Effector memory CD4-positive, alpha-beta T cell (primary cell): Measurements from ENCODE around the gene SCG3.

ENCODE experiments used
- DNase-seq, 3 donors: peaks; one replicate each; pipeline ENCODE4 v3.0.0-alpha.2; 2020
- H3K27ac ChIP-seq: 2 replicates; pipeline ENCODE4 v1.7.0; 2013; ENCODE audit warnings: mild to moderate bottlenecking, low read length, moderate library complexity; ENCODE audit not compliant: insufficient read depth, poor library complexity, severe bottlenecking
- H3K27me3 ChIP-seq: replicated peaks from 2 replicates; pipeline ENCODE4 v1.7.0; 2013; ENCODE audit warnings: mild to moderate bottlenecking, low read length; ENCODE audit not compliant: insufficient read depth, control insufficient read depth, poor library complexity, severe bottlenecking
- H3K36me3 ChIP-seq: 2 replicates; pipeline ENCODE4 v1.7.0; 2013; ENCODE audit warnings: mild to moderate bottlenecking, low read length, moderate library complexity; ENCODE audit not compliant: control insufficient read depth, insufficient read depth
- H3K4me1 ChIP-seq: 2 replicates; pipeline ENCODE4 v1.7.0; 2013; ENCODE audit warnings: low read length, mild to moderate bottlenecking; ENCODE audit not compliant: control insufficient read depth, insufficient read depth, poor library complexity, severe bottlenecking
- H3K4me3 ChIP-seq: 2 replicates; pipeline ENCODE4 v1.7.0; 2013; ENCODE audit warnings: low read length, low read depth, mild to moderate bottlenecking; ENCODE audit not compliant: insufficient read depth, poor library complexity, severe bottlenecking
- H3K9me3 ChIP-seq: 2 replicates; pipeline ENCODE4 v1.7.0; 2013; ENCODE audit warnings: mild to moderate bottlenecking, low read length, moderate library complexity; ENCODE audit not compliant: control insufficient read depth

The SCG3 gene

DNA sequence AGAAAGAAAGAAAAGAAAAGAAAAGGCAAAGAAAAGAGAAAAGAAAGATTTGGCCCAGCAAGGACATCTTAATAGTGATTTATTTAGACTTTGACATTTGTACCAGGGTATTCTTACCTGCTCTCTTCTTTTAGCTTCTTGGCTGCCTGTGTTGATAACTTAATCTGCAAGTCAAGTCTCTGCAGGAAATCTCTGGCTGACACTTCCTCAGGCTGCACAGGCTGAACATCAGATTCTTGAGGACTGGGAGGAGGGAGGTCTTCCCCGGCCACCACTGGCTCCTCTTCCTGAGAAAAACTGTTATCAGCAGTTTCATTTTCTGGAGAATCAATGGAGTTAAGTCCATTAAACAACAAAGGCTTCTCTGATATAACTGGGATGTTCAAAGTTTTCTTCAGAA, 43.4 kb downstream of the SCG3 start:
- no peaks in the 10 kb centered on the region for H3K9me3 ChIP-seq
- peaks cover 11% of the 10 kb centered on the region for H3K36me3 ChIP-seq
- H3K27ac ChIP-seq, result no peak overlapping the region
- no peaks in the 10 kb centered on the region for H3K27me3 ChIP-seq
- peaks cover 9% of the 10 kb centered on the region for H3K4me1 ChIP-seq
- no peak for DNase-seq
- no peak overlapping the region for H3K4me3 ChIP-seq

GRCh38 chr15:51726302-51727073, 45.2 kb downstream of the SCG3 start:
- H3K27me3 ChIP-seq, result no peaks in the 10 kb centered on the region
- no peak overlapping the region for H3K4me3 ChIP-seq
- no peaks in the 10 kb centered on the region for H3K9me3 ChIP-seq
- peaks cover 1% of the 10 kb centered on the region for H3K36me3 ChIP-seq
- peaks cover 20% of the 10 kb centered on the region for H3K4me1 ChIP-seq
- no peak overlapping the region for H3K27ac ChIP-seq
- no peak for DNase-seq

- Histone ChIP-seq H3K4me3 (no peak overlapping the region), H3K36me3 (no peaks in the 10 kb centered on the region), H3K27me3 (no peaks in the 10 kb centered on the region), H3K9me3 (no peaks in the 10 kb centered on the region), H3K27ac (peak overlapping the region; percentile 28), H3K4me1 (peaks cover 24% of the 10 kb centered on the region)
- no peak for DNase-seq
Measured at GRCh38 chr15:51727141-51727897, 46.0 kb downstream of the SCG3 start.

DNA sequence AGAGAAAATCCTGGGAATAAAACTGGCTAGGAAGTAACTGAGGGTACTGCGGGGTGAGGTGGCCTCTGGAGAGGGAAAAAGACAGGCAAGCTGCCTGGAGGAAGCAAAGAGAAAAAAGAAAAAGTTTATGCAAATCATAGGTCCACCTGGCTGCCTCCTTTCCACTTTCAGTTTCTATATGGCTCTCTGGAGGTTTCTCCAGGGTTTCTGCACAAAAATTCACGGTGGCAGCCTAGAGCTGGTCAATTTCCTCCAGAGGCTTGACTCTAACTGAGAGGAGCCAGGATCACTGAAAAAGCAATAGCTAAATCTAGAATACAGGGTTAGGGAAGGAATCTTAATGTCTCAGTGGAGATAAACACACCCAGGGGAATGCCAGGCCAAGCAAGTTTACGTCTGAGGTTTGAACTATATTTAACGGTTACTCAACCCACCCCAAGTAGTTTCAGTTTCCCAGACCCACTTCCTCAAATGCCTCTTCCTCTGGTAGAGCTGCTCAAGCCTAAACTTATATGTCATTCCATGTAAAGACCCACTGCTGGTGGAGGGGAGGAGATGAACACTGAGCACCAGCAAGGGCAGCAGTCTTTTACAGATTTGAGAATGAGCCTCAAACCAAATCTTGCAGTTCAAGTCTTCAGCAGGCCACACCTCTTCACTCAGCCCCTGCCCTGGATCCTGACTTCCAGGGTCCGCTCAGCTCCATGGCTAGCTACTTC, 50.4 kb downstream of the SCG3 start:
- Histone ChIP-seq H3K36me3 (no peaks in the 10 kb centered on the region), H3K27me3 (no peaks in the 10 kb centered on the region), H3K4me1 (peaks cover 54% of the 10 kb centered on the region), H3K27ac (peak overlapping the region; percentile 91), H3K4me3 (peak overlapping the region; percentile 46), H3K9me3 (no peaks in the 10 kb centered on the region)
- DNase-seq, result peak in 2 of 3 donors; percentile 22 to 25

- peak overlapping the region; percentile 91 for H3K27ac ChIP-seq
- H3K27me3 ChIP-seq, result no peaks in the 10 kb centered on the region
- H3K4me3 ChIP-seq, result peak overlapping the region; percentile 46
- H3K9me3 ChIP-seq, result no peaks in the 10 kb centered on the region
- peaks cover 54% of the 10 kb centered on the region for H3K4me1 ChIP-seq
- no peaks in the 10 kb centered on the region for H3K36me3 ChIP-seq
- no peak for DNase-seq
Measured at GRCh38 chr15:51732646-51733045, 51.3 kb downstream of the SCG3 start.

- Histone ChIP-seq H3K36me3 (no peaks in the 10 kb centered on the region), H3K27ac (peak overlapping the region; percentile 83), H3K4me3 (peak overlapping the region; percentile 72), H3K9me3 (no peaks in the 10 kb centered on the region), H3K4me1 (peaks cover 62% of the 10 kb centered on the region), H3K27me3 (no peaks in the 10 kb centered on the region)
- DNase-seq, result peak in 1 of 3 donors; percentile 37
Measured at GRCh38 chr15:51735228-51736010, 54.1 kb downstream of the SCG3 start.

- peak overlapping the region; percentile 83 for H3K27ac ChIP-seq
Measured at GRCh38 chr15:51736069-51736468, 54.8 kb downstream of the SCG3 start.

GRCh38 chr15:51736751-51737521, 55.6 kb downstream of the SCG3 start:
- peak; percentile 43 to 51 (median 45) for DNase-seq
- peak overlapping the region; percentile 72 for H3K4me3 ChIP-seq
- peaks cover 51% of the 10 kb centered on the region for H3K4me1 ChIP-seq
- H3K9me3 ChIP-seq, result no peaks in the 10 kb centered on the region
- H3K27ac ChIP-seq, result peak overlapping the region; percentile 83
- no peaks in the 10 kb centered on the region for H3K36me3 ChIP-seq
- no peaks in the 10 kb centered on the region for H3K27me3 ChIP-seq

More at GRCh38 chr15:51736069-51736468, 54.8 kb downstream of the SCG3 start:
- no peak for DNase-seq
- no peaks in the 10 kb centered on the region for H3K36me3 ChIP-seq
- peaks cover 55% of the 10 kb centered on the region for H3K4me1 ChIP-seq
- H3K4me3 ChIP-seq, result peak overlapping the region; percentile 72
- no peaks in the 10 kb centered on the region for H3K27me3 ChIP-seq
- H3K9me3 ChIP-seq, result no peaks in the 10 kb centered on the region
